Measurements from ENCODE around the gene STOML1. TPM values are rescaled to one million over a fixed set of nuclear protein-coding genes. Genes with fewer than 3 reads are reported as not detected.

The STOML1 gene
- total RNA-seq, 1 donor, result 14.1 TPM

- Histone ChIP-seq H3K4me3 (ENCODE audit: insufficient read depth, low read length) (peak overlapping the region; percentile 86), H3K4me1 (ENCODE audit: insufficient read depth, low read length) (peaks cover 62% of the 10 kb centered on the region), H3K9me3 (ENCODE audit: low read depth, low read length) (no peaks in the 10 kb centered on the region), H3K27ac (ENCODE audit: low read depth, low read length) (peak overlapping the region; percentile 79), H3K4me2 (ENCODE audit: insufficient read depth, low read length) (peak overlapping the region; percentile 97), H3K27me3 (ENCODE audit: insufficient read depth, low read length) (no peaks in the 10 kb centered on the region), H3K79me2 (ENCODE audit: insufficient read depth, low read length) (peaks cover 62% of the 10 kb centered on the region), H3K36me3 (ENCODE audit: insufficient read depth, low read length) (peaks cover 22% of the 10 kb centered on the region), H4K20me1 (ENCODE audit: insufficient read depth, low read length) (peaks cover 32% of the 10 kb centered on the region), H2AFZ (ENCODE audit: low read length) (peak overlapping the region; percentile 67)
- DNase-seq (ENCODE audit: insufficient read length, low spot score, missing footprints), result no peak
- TF ChIP-seq CTCF (IDR thresholded peaks at IDR 0.05; ENCODE audit: extremely low read depth, low read depth, low read length), result no peak
Measured at GRCh38 chr15:73994912-73995622, 3.0 kb upstream of the STOML1 start.

DNA sequence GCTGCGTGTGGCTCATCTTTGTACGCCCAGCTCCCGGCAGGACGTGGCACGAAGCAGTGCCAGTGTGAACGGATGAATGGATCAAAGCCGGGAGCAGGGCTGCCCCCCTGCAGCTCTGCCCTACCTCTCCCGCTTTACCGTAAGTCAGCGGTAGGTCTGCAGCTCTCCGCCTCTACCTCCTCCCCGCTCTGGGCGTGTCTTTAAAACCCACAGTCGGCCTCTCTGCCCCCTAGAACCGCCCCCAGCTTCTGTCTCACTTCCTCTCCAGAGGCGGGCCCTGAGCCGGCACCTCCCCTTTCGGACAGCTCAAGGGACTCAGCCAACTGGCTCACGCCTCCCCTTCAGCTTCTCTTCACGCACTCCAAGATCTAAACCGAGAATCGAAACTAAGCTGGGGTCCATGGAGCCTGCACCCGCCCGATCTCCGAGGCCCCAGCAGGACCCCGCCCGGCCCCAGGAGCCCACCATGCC is 2.4 kb upstream of the STOML1 start, which contains the start of gene PML:
Gene PML, plus strand, starts transcription at position 304 of the 471 bp plus-strand sequence. Its CDS starts 97 bp downstream, at position 401.
- Histone ChIP-seq H3K4me3 (ENCODE audit: insufficient read depth, low read length) (peak within 1 kb of the TSS; percentile 86), H3K36me3 (ENCODE audit: insufficient read depth, low read length) (peaks cover 18% of the 10 kb centered on the region), H3K27me3 (ENCODE audit: insufficient read depth, low read length) (no peaks in the 10 kb centered on the region), H2AFZ (ENCODE audit: low read length) (peak within 1 kb of the TSS; percentile 94), H3K9me3 (ENCODE audit: low read depth, low read length) (no peaks in the 10 kb centered on the region), H3K27ac (ENCODE audit: low read depth, low read length) (peak within 1 kb of the TSS; percentile 79), H4K20me1 (ENCODE audit: insufficient read depth, low read length) (peaks cover 28% of the 10 kb centered on the region), H3K4me1 (ENCODE audit: insufficient read depth, low read length) (peaks cover 69% of the 10 kb centered on the region), H3K79me2 (ENCODE audit: insufficient read depth, low read length) (peaks cover 58% of the 10 kb centered on the region), H3K4me2 (ENCODE audit: insufficient read depth, low read length) (peak within 1 kb of the TSS; percentile 97)
- DNase-seq (ENCODE audit: insufficient read length, low spot score, missing footprints), result peak; percentile 99
- TF ChIP-seq CTCF (IDR thresholded peaks at IDR 0.05; ENCODE audit: extremely low read depth, low read depth, low read length), result no peak

- H3K4me1 ChIP-seq (ENCODE audit: insufficient read depth, low read length), result peaks cover 68% of the 10 kb centered on the region
- H3K27ac ChIP-seq (ENCODE audit: low read depth, low read length), result no peak overlapping the region
- H3K4me2 ChIP-seq (ENCODE audit: insufficient read depth, low read length), result peak overlapping the region; percentile 97
- no peak for TF ChIP-seq CTCF (IDR thresholded peaks at IDR 0.05; ENCODE audit: extremely low read depth, low read depth, low read length)
- peaks cover 26% of the 10 kb centered on the region for H4K20me1 ChIP-seq (ENCODE audit: insufficient read depth, low read length)
- H2AFZ ChIP-seq (ENCODE audit: low read length), result no peak overlapping the region
- peaks cover 48% of the 10 kb centered on the region for H3K79me2 ChIP-seq (ENCODE audit: insufficient read depth, low read length)
- H3K27me3 ChIP-seq (ENCODE audit: insufficient read depth, low read length), result no peaks in the 10 kb centered on the region
- no peak for DNase-seq (ENCODE audit: insufficient read length, low spot score, missing footprints)
- H3K9me3 ChIP-seq (ENCODE audit: low read depth, low read length), result no peaks in the 10 kb centered on the region
- no peak overlapping the region for H3K4me3 ChIP-seq (ENCODE audit: insufficient read depth, low read length)
- H3K36me3 ChIP-seq (ENCODE audit: insufficient read depth, low read length), result peaks cover 7% of the 10 kb centered on the region
Measured at GRCh38 chr15:73993211-73993994, 1.3 kb upstream of the STOML1 start.

DNA sequence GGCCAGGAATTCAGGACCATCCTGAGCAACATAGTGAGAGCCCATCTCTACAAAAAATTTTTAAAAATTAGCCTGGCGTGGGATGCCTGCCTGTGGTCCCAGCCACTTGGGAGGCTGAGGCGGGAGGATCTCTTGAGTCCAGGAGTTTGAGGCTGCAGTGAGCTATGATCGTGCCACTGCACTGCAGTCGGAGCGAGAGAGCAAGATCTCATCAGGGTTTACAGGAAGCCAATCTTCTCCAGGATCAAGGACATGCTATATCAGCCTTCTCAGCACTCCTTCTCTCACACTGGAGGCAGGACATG is 451 bp upstream of the STOML1 start:
- Histone ChIP-seq H3K9me3 (ENCODE audit: low read depth, low read length) (no peaks in the 10 kb centered on the region), H3K4me1 (ENCODE audit: insufficient read depth, low read length) (peaks cover 67% of the 10 kb centered on the region), H3K36me3 (ENCODE audit: insufficient read depth, low read length) (no peaks in the 10 kb centered on the region), H3K79me2 (ENCODE audit: insufficient read depth, low read length) (peaks cover 39% of the 10 kb centered on the region), H3K4me3 (ENCODE audit: insufficient read depth, low read length) (peak overlapping the region; percentile 79), H2AFZ (ENCODE audit: low read length) (peak overlapping the region; percentile 89), H3K27me3 (ENCODE audit: insufficient read depth, low read length) (no peaks in the 10 kb centered on the region), H4K20me1 (ENCODE audit: insufficient read depth, low read length) (peaks cover 17% of the 10 kb centered on the region), H3K4me2 (ENCODE audit: insufficient read depth, low read length) (peak overlapping the region; percentile 84), H3K27ac (ENCODE audit: low read depth, low read length) (peak overlapping the region; percentile 38)
- DNase-seq (ENCODE audit: insufficient read length, low spot score, missing footprints), result no peak
- no peak for TF ChIP-seq CTCF (IDR thresholded peaks at IDR 0.05; ENCODE audit: extremely low read depth, low read depth, low read length)
